Ammon's horn (tissue), 1 donor: ENCODE measurements around the gene UBR2.
"Not testable (repeated sequence)": the region's sequence is repeated elsewhere in the genome, so short reads cannot be mapped to it uniquely, and the experiment has no call there.

ENCODE experiments used
- DNase-seq: peaks from one replicate; pipeline ENCODE4 v3.0.0-alpha.2; 2016; ENCODE audit warnings: low spot score

Gene UBR2

GRCh38 chr6:42555477-42556457, 8.1 kb upstream of the UBR2 start:
- no peak for DNase-seq

GRCh38 chr6:42556462-42556861, 7.4 kb upstream of the UBR2 start:
- DNase-seq, result no peak

DNA sequence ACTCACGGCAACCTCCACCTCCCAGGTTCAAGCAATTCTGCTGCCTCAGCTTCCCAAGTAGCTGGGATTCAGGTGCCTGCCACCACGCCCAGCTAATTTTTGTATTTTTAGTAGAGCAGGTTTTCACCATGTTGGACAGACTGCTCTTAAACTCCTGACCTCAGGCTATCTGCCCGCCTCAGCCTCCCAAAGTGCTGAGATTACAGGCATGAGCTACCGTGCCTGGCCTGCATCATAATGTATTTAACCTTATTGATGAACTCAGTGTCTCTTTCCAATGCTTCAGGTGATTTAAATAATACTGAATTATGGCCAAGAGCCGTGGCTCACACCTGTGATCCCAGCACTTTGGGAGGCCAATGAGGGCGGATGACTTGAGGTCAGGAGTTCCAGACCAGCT, 4.6 kb upstream of the UBR2 start:
- DNase-seq, result not testable (repeated sequence)

DNA sequence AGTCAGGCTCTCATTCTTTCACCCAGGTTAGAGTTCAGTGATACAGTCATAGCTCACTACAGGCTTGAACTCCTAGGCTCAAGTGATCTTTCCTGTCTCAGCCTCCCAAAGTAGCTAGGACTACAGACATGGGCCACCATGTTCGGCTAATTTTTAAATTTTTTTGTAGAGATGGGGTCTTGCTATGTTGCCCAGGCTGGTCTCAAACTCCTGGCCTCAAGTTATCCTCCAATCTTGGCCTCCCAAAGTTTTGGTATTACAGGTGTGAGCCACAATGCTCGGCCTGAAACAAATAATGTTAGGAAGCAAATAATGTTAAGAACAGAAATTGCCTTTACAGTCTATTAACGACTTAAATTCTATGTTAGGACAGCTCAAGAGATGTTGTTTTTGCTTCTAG, 1.8 kb upstream of the UBR2 start:
- DNase-seq, result no peak

- DNase-seq, result no peak
Observed at GRCh38 chr6:42562788-42563405, 932 bp upstream of the UBR2 start.

DNA sequence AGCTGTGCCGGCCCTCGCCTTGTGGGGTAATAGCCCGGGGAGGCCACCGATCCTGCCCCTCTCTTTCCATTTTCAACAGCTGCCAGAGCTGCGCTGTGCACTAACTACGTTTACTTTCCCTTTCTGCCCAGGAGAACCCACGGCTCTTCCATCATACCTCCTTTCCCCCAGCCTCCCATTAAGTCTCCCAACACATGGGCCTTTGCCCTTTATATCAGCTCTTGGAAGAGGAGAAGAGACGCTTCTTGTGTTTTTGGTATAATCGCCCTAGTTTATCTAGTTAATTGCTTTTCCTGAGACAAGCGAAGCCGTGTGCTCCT, 637 bp downstream of the UBR2 start:
- no peak for DNase-seq

- DNase-seq, result no peak
Observed at GRCh38 chr6:42565823-42566613, 2.2 kb downstream of the UBR2 start.

DNA sequence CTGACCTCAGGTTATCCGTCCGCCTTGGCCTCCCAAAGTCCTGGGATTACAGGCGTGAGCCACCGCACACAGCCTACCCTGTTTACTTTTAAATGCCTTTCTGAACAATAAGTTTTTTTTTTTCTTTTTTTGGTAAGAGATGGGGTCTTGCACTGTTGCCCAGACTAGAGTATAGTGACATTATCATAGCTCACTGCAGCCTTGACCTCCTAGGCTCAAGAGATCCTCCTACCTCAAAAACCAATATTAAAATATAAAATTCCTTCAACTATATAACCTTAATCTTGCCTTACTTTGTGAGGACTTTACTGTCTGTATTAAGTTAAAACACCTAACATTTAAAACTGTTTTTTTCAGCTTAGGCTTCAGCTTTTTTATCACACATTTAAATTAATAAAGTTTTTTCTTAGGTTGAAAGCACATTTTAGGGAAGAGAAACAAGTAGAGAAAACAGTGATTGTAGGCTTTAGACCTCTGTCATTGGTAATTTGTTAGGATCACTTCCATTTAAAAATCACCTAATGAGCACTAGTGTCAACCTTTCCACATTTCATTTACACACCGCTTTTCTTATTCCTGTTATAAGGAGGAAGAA, 2.9 kb downstream of the UBR2 start:
- no peak for DNase-seq

DNA sequence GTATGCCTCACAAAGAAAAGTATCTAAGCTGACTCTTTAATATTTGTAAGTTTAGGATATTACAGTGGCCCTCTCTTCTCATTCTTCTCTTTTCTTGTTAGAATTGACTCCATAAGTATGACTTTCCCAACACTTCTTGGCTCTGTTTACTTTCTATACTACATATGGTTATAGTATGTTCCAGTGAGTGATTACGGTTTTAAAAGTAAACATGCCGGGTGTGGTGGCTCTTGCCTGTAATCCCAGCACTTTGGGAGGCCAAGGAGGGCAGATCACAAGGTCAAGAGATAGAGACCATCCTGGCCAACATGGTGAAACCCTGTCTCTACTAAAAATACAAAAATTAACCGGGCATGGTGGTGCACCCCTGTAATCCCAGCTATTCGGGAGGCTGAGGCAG, 3.4 kb downstream of the UBR2 start:
- DNase-seq, result not testable (repeated sequence)

- DNase-seq, result no peak
Observed at GRCh38 chr6:42569102-42570028, 5.5 kb downstream of the UBR2 start.

GRCh38 chr6:42571611-42572342, 7.9 kb downstream of the UBR2 start:
- DNase-seq, result no peak

GRCh38 chr6:42572523-42572922, 8.7 kb downstream of the UBR2 start:
- DNase-seq, result no peak

DNA sequence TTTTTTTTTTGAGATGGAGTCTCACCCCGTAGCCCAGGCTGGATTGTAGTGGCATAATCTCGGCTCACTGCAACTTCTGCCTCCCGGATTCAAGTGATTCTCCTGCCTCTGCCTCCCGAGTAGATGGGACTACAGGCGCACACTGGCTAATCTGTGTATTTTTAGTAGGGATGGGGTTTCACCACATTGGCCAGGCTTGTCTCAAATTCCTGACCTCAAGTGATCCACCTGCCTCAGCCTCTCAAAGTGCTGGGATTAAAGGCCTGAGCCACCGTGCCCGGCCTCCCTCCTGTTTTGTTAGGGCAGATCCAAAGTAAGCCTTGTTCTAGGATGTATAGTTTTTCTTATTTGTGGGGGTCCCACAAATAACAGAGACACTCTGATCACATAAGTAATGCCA, 12.7 kb downstream of the UBR2 start:
- DNase-seq, result not testable (repeated sequence)

DNA sequence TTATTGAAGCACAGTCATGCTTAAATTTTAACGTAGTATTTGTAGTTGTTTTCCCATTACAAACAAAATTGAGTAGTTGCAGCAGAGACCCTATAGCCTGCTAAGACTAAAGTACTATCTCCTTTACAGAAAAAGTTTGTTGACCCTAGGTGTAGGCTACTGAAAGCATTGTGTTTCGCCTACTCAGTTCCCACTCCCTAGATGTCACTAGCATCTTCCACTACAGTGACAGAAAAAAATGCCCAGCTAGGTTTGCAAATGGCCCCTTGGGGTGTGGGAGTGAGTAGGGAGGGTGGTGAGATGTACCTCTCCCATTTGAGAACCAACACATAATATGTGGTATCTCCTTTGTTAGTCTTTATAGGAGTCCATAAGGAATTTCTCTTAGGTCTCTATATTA, 34.5 kb downstream of the UBR2 start:
- DNase-seq, result no peak

DNA sequence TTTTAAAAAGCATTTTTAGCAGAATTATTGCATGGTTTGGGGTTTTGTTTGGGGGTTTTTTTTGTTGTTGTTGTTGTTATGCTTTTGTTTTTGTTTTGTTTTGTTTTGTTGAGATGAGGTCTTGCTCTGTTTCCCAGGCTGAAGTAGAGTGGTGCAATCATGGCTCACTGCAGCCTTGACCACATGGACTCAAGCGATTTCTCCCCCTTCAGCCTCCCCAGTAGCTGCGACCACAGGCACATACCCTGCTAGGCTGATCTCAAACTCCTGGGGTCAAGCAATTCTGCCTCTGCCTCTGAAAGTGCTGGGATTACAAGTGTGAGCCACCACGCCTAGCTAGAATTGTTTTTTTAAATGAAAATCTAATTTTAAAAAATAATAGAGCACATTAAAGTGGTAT, 35.7 kb downstream of the UBR2 start:
- DNase-seq, result no peak

- no peak for DNase-seq
Observed at GRCh38 chr6:42604150-42604549, 40.3 kb downstream of the UBR2 start.

GRCh38 chr6:42604699-42605098, 40.9 kb downstream of the UBR2 start:
- not testable (repeated sequence) for DNase-seq

DNA sequence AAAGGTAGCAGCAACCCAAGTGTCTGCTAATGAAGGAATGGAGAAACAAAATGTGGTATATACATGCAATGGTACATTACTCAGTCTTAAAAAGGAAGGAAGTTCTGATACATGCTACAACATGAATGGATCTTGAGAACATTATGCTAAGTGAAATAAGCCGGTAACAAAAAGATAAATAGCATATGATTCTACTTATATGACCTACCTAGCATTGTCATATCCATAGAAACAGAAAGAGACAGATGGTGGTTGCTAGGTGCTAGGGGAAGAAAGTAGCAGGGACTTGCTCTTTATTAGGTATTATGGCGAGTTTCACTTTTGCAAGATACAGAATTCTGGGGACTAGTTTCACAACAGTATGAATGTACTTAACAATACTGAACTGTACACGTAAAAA, 46.6 kb downstream of the UBR2 start:
- DNase-seq, result no peak

- no peak for DNase-seq
Observed at GRCh38 chr6:42615518-42615917, 51.7 kb downstream of the UBR2 start.

DNA sequence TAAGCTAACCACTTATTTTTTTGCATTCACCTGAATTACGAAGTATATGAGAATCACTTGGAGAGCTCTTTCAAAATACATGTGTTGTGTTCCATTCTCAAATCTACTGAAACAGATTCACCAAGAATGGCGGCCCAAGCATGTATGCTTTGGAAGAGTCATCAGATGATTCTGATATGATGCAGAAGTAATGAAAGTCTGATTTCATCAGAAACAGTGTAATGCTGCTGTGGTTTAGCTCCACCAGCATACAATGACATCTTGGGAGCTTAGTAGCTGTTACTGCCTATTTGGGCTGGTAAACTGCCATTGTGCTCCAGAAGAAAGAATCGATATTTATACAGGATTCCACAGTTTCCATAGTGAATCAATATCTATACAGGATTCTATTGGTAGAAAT, 52.9 kb downstream of the UBR2 start:
- DNase-seq, result no peak

- DNase-seq, result no peak
Observed at GRCh38 chr6:42618105-42618504, 54.3 kb downstream of the UBR2 start.
